OCI-LY3 (cell line): ENCODE data around the gene YLPM1.

ENCODE experiments used
- EZH2phosphoT487 ChIP-seq: fragments of 200-600 bp; shearing (Covaris generic); IDR thresholded peaks from 2 replicates; pipeline ENCODE4 v1.6.1; 2018; ENCODE audit warnings: antibody characterized with exemption, mixed run types, low read depth
- TF ChIP-seq, protein P1 (sequence below): fragments of 200-600, 300-600 bp; sonication (generic); IDR thresholded peaks from 2 replicates; pipeline ENCODE4 v1.5.1; 2014; ENCODE audit warnings: antibody characterized with exemption, low read length, low read depth

DNA sequence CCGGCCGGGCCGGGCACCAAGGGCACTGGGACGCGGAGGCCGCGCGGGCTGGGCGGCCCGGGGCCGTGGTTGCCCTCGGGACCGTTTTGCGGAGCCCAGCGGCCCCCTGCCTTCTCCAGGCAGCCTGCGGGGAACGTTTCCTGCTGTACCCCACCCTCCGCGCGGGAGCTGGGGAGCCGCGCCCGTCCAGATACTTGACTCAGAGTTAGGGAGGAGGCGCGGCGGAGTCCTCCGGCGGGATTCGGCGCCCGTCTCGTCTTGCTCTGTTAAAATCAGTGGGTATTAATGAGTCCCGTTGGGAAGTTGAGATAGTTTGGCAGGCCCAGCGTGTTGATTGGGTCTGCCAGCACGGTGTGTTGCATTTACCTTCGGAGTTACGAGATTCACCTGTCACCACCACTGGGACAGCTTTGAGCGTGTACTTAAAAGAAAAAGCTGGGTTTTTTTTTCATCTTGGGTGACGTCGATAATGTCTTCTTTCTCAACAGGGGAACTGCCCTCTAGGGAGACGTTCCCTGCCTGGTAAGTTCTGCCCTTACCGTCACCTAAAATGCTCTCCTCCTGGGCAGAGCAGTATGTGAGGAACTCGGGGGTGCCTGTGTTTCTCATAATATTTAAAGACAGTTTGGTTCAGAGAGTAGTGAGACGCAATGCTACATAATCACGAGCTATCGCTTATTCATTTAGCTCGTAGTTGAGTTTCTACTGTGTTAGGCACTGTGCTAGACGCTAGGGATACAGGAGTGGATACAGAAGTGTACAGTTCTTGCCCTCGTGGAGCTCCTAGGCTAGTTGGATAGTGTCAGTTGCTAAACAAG is 119.2 kb downstream of the YLPM1 start:
- TF ChIP-seq, protein P1, sequence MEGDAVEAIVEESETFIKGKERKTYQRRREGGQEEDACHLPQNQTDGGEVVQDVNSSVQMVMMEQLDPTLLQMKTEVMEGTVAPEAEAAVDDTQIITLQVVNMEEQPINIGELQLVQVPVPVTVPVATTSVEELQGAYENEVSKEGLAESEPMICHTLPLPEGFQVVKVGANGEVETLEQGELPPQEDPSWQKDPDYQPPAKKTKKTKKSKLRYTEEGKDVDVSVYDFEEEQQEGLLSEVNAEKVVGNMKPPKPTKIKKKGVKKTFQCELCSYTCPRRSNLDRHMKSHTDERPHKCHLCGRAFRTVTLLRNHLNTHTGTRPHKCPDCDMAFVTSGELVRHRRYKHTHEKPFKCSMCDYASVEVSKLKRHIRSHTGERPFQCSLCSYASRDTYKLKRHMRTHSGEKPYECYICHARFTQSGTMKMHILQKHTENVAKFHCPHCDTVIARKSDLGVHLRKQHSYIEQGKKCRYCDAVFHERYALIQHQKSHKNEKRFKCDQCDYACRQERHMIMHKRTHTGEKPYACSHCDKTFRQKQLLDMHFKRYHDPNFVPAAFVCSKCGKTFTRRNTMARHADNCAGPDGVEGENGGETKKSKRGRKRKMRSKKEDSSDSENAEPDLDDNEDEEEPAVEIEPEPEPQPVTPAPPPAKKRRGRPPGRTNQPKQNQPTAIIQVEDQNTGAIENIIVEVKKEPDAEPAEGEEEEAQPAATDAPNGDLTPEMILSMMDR = no peak
- no peak for TF ChIP-seq EZH2phosphoT487
